BLaER1 treated with 17β-estradiol and CSF1 and Interleukin-3, amounts not matched to agents 10 nM and 100 nM (cell line): Measurements from ENCODE around the gene MICAL2.

Source experiments
- H3K27ac ChIP-seq, 11 experiments: shearing (Covaris generic); formaldehyde crosslinking; 2 replicates each; pipeline ENCODE4 v1.8.1; 2022
- H3K27me3 ChIP-seq, 11 experiments: shearing (Covaris generic); formaldehyde crosslinking; 2 replicates each; pipeline ENCODE4 v1.8.1; 2022
- H3K36me3 ChIP-seq, 11 experiments: shearing (Covaris generic); formaldehyde crosslinking; 2 replicates each; pipeline ENCODE4 v1.8.1; 2022
- H3K4me1 ChIP-seq, 10 experiments: shearing (Covaris generic); formaldehyde crosslinking; 2 replicates each; pipeline ENCODE4 v1.8.1; 2022
- H3K4me2 ChIP-seq, 11 experiments: shearing (Covaris generic); formaldehyde crosslinking; 2 replicates each; pipeline ENCODE4 v1.8.1; 2022
- H3K4me3 ChIP-seq, 10 experiments: shearing (Covaris generic); formaldehyde crosslinking; 2 replicates each; pipeline ENCODE4 v1.8.1; 2022
- H3K9ac ChIP-seq, 11 experiments: shearing (Covaris generic); formaldehyde crosslinking; 2 replicates each; pipeline ENCODE4 v1.8.1; 2022
- H3K9me3 ChIP-seq, 11 experiments: shearing (Covaris generic); formaldehyde crosslinking; replicated peaks in 1 of 11; 2 replicates each; pipeline ENCODE4 v1.8.1; 2022
- H4K20me1 ChIP-seq, 11 experiments: shearing (Covaris generic); formaldehyde crosslinking; 2 replicates each; pipeline ENCODE4 v1.8.1; 2022
- Cebpa-rat ChIP-seq, 11 experiments: shearing (Covaris generic); IDR thresholded peaks; 2 replicates each; pipeline ENCODE4 v1.8.1; 2022

The MICAL2 gene

GRCh38 chr11:12131943-12132789 is 21.8 kb downstream of the MICAL2 start:
- H3K9me3 ChIP-seq: no peaks in the 10 kb centered on the region
- H3K27me3 ChIP-seq: no peaks in the 10 kb centered on the region
- H3K36me3 ChIP-seq: no peaks in the 10 kb centered on the region
- no peak overlapping the region for H3K4me3 ChIP-seq
- no peak overlapping the region for H3K9ac ChIP-seq
- peak overlapping the region in 6 of 11 experiments; percentile 12 to 75 (median 36); a peak in 10 of 22 replicates for H3K4me2 ChIP-seq
- H4K20me1 ChIP-seq: no peaks in the 10 kb centered on the region
- no peak for TF ChIP-seq Cebpa-rat (IDR thresholded peaks at IDR 0.05)
- peaks cover 19 to 76% (median 42%) of the 10 kb centered on the region in 10 experiments for H3K4me1 ChIP-seq
- no peak overlapping the region for H3K27ac ChIP-seq

GRCh38 chr11:12132790-12133145 is 22.4 kb downstream of the MICAL2 start:
- no peaks in the 10 kb centered on the region for H3K9me3 ChIP-seq
- no peak for TF ChIP-seq Cebpa-rat (IDR thresholded peaks at IDR 0.05)
- no peak overlapping the region for H3K9ac ChIP-seq
- H3K36me3 ChIP-seq: no peaks in the 10 kb centered on the region
- no peak overlapping the region for H3K4me3 ChIP-seq
- peaks cover 19 to 70% (median 40%) of the 10 kb centered on the region in 10 experiments for H3K4me1 ChIP-seq
- no peaks in the 10 kb centered on the region for H4K20me1 ChIP-seq
- H3K4me2 ChIP-seq: peak overlapping the region in 6 of 11 experiments; percentile 31 to 75 (median 68); a peak in 5 of 22 replicates
- no peaks in the 10 kb centered on the region for H3K27me3 ChIP-seq
- H3K27ac ChIP-seq: no peak overlapping the region

- H3K4me1 ChIP-seq: peaks cover 19 to 67% (median 32%) of the 10 kb centered on the region in 10 experiments
- no peak overlapping the region for H3K4me3 ChIP-seq
- peak overlapping the region; percentile 49 to 75 (median 64) for H3K4me2 ChIP-seq
- no peaks in the 10 kb centered on the region for H3K27me3 ChIP-seq
- peak overlapping the region in 3 of 11 experiments; percentile 28 to 66 (median 51); a peak in 4 of 22 replicates for H3K27ac ChIP-seq
- H3K36me3 ChIP-seq: peaks cover 0 to 5% (median 0%) of the 10 kb centered on the region in 11 experiments; a peak in 2 of 22 replicates
- no peak overlapping the region; a peak in 1 of 22 replicates for H3K9ac ChIP-seq
- no peaks in the 10 kb centered on the region for H4K20me1 ChIP-seq
- TF ChIP-seq Cebpa-rat (IDR thresholded peaks at IDR 0.05): no peak
- no peaks in the 10 kb centered on the region for H3K9me3 ChIP-seq
These were observed 23.3 kb downstream of the MICAL2 start for GRCh38 chr11:12133547-12134235.

- H3K4me2 ChIP-seq: peak overlapping the region; percentile 49 to 75 (median 64)
- peaks cover 19 to 61% (median 32%) of the 10 kb centered on the region in 10 experiments for H3K4me1 ChIP-seq
- TF ChIP-seq Cebpa-rat (IDR thresholded peaks at IDR 0.05): no peak
- H3K9me3 ChIP-seq: no peaks in the 10 kb centered on the region
- H3K9ac ChIP-seq: peak overlapping the region in 4 of 11 experiments; percentile 9 to 50 (median 27); a peak in 4 of 22 replicates
- no peaks in the 10 kb centered on the region for H3K27me3 ChIP-seq
- no peaks in the 10 kb centered on the region for H4K20me1 ChIP-seq
- H3K27ac ChIP-seq: peak overlapping the region in 8 of 11 experiments; percentile 17 to 66 (median 48); a peak in 14 of 22 replicates
- no peak overlapping the region for H3K4me3 ChIP-seq
- H3K36me3 ChIP-seq: peaks cover 0 to 8% (median 0%) of the 10 kb centered on the region in 11 experiments; a peak in 2 of 22 replicates
These were observed 23.8 kb downstream of the MICAL2 start for GRCh38 chr11:12134236-12134585.

- Histone ChIP-seq H3K9me3 (no peaks in the 10 kb centered on the region), H4K20me1 (no peaks in the 10 kb centered on the region), H3K27ac (no peak overlapping the region), H3K4me1 (peaks cover 19 to 52% (median 31%) of the 10 kb centered on the region in 10 experiments), H3K4me3 (no peak overlapping the region), H3K27me3 (no peaks in the 10 kb centered on the region), H3K9ac (no peak overlapping the region), H3K4me2 (0 out of 22 replicates have a peak overlapping the region, but pooled peaks of 1 of the 11 experiments have one; percentile 74), H3K36me3 (peaks cover 0 to 11% (median 0%) of the 10 kb centered on the region in 11 experiments; a peak in 4 of 22 replicates)
- TF ChIP-seq Cebpa-rat (IDR thresholded peaks at IDR 0.05): no peak
These were observed 24.8 kb downstream of the MICAL2 start for GRCh38 chr11:12135185-12135584.

- Histone ChIP-seq H3K27ac (no peak overlapping the region), H3K4me1 (peaks cover 19 to 53% (median 32%) of the 10 kb centered on the region in 10 experiments), H3K9me3 (no peaks in the 10 kb centered on the region), H3K36me3 (peaks cover 0 to 11% (median 0%) of the 10 kb centered on the region in 11 experiments; a peak in 4 of 22 replicates), H3K4me3 (no peak overlapping the region), H4K20me1 (no peaks in the 10 kb centered on the region), H3K27me3 (no peaks in the 10 kb centered on the region), H3K4me2 (no peak overlapping the region), H3K9ac (no peak overlapping the region)
- TF ChIP-seq Cebpa-rat (IDR thresholded peaks at IDR 0.05): no peak
These were observed 26.8 kb downstream of the MICAL2 start for GRCh38 chr11:12137005-12137690.

GRCh38 chr11:12137938-12138731 is 27.7 kb downstream of the MICAL2 start:
- Histone ChIP-seq H3K9me3 (no peaks in the 10 kb centered on the region), H3K4me1 (peaks cover 18 to 53% (median 26%) of the 10 kb centered on the region in 10 experiments), H3K9ac (no peak overlapping the region), H3K4me3 (no peak overlapping the region), H3K27ac (no peak overlapping the region), H3K27me3 (no peaks in the 10 kb centered on the region), H3K4me2 (peak overlapping the region in 1 of 11 experiments; percentile 24; a peak in 1 of 22 replicates), H4K20me1 (no peaks in the 10 kb centered on the region), H3K36me3 (peaks cover 0 to 11% (median 0%) of the 10 kb centered on the region in 11 experiments; a peak in 4 of 22 replicates)
- no peak for TF ChIP-seq Cebpa-rat (IDR thresholded peaks at IDR 0.05)

GRCh38 chr11:12139144-12139881 is 28.9 kb downstream of the MICAL2 start:
- H3K36me3 ChIP-seq: peaks cover 0 to 11% (median 0%) of the 10 kb centered on the region in 11 experiments; a peak in 4 of 22 replicates
- no peak overlapping the region for H3K4me2 ChIP-seq
- H3K9ac ChIP-seq: no peak overlapping the region
- H3K4me1 ChIP-seq: peaks cover 18 to 53% (median 26%) of the 10 kb centered on the region in 10 experiments
- H3K27me3 ChIP-seq: no peaks in the 10 kb centered on the region
- H3K27ac ChIP-seq: no peak overlapping the region
- no peaks in the 10 kb centered on the region for H4K20me1 ChIP-seq
- no peaks in the 10 kb centered on the region for H3K9me3 ChIP-seq
- TF ChIP-seq Cebpa-rat (IDR thresholded peaks at IDR 0.05): no peak
- H3K4me3 ChIP-seq: no peak overlapping the region
